Adrenal gland (tissue), 12 donors: ENCODE data around the gene PLK4. TPM values are rescaled to one million over a fixed set of nuclear protein-coding genes. Genes with fewer than 3 reads are reported as not detected.

Source experiments
- DNase-seq, 7 donors: peaks; one replicate each; pipeline ENCODE4 v3.0.0-alpha.2; 2019 to 2020
- H3K27ac ChIP-seq, 5 donors: fragments of 200-600 bp; sonication (generic) in 4 of 5; 1 replicate in 3 of 5; 2 replicates in 2 of 5; pipeline versions ENCODE4 v1.5.1 to v1.8.0; 2016 to 2020; ENCODE audit warnings: mild to moderate bottlenecking in 1 of 5
- H3K27me3 ChIP-seq: fragments of 200-600 bp; 2 replicates; pipeline ENCODE4 v1.8.0; 2021
- H3K36me3 ChIP-seq, 2 donors: fragments of 200-600 bp; replicated peaks in 1 of 2; 1 replicate in 1 of 2; 2 replicates in 1 of 2; pipeline versions ENCODE4 v1.5.1 to v1.8.0; 2018 to 2022
- H3K4me1 ChIP-seq, 2 donors: fragments of 200-600 bp; replicated peaks in 1 of 2; 1 replicate in 1 of 2; 2 replicates in 1 of 2; pipeline versions ENCODE4 v1.5.1 to v1.8.0; 2018 to 2021
- H3K4me3 ChIP-seq, 4 donors: fragments of 200-600 bp; sonication (generic) in 3 of 4; one replicate each; pipeline ENCODE4 v1.5.1; 2016 to 2018
- H3K9me3 ChIP-seq, 3 donors: fragments of 200-600 bp; sonication (generic) in 1 of 3; replicated peaks in 1 of 3; 1 replicate in 2 of 3; 2 replicates in 1 of 3; pipeline versions ENCODE4 v1.5.1 to v1.8.0; 2016 to 2021
- POLR2A ChIP-seq, 2 donors: fragments of 450-650 bp; IDR thresholded peaks; one replicate each; pipeline ENCODE4 v1.6.1; 2017; ENCODE audit warnings: antibody characterized with exemption in 2 of 2, mild to moderate bottlenecking in 2 of 2, moderate library complexity in 1 of 2
- WGBS, 4 donors: extraction: QIAGEN DNeasy Blood & Tissue Kit in 2 of 4; methylation state at CpG; one replicate each; pipeline versions ENCODE4 v1.1.5 to v1.1.7; 2013 to 2017; 5-methylcytosine and 5-hydroxymethylcytosine counted together
- intact Hi-C, 2 donors: fragments of 100-400 bp; cut with DNase I; formaldehyde crosslinking; loops; one replicate each; pipeline versions ENCODE4 v1.14.1 to v1.15.0; 2022 to 2023
- polyA plus RNA-seq, 3 donors: library from polyadenylated mRNA; stranded (reverse); fragments of 200-250 nt in 2 of 3; fragments of 350-450 nt in 1 of 3; fragmentation: Illumina TruSeq in 1 of 3; extraction: RNeasy Lipid Tissue Mini Kit (QIAGEN cat#74804) in 1 of 3; gene quantifications; one replicate each; pipeline ENCODE4 v1.2.3, GENCODE V29; 2013 to 2014
- total RNA-seq, 9 donors: library from RNA; depleted of rRNA in 4 of 9; stranded (reverse); fragments of >200 nt in 4 of 9; fragments of 120-200 nt in 1 of 9; fragmentation: NEBNext Ultra II Directional in 1 of 9; extraction: Animal tissue kit (Norgen Biotek cat#: 25700) in 1 of 9; gene quantifications; one replicate each; pipeline versions ENCODE4 v1.1.0 to v1.2.4, GENCODE V29; 2013 to 2023
- TF ChIP-seq, protein P1 (sequence below), 6 experiments: fragments of 450-650 bp in 4 of 6; fragments of 200-600 bp in 2 of 6; sonication (generic) in 1 of 6; IDR thresholded peaks; 1 replicate in 5 of 6; 2 replicates in 1 of 6; pipeline versions ENCODE4 v1.5.1 to v1.8.0; 2016 to 2021; ENCODE audit warnings: antibody characterized with exemption in 6 of 6, mild to moderate bottlenecking in 2 of 6, moderate library complexity in 1 of 6
- donor health status: healthy with polysubstance abuse.
- donor health status: Bipolar disorder and iron deficiency.
- donor health status: DM: yes; HTN: yes; CAD: no.
- donor health status: DM: no; HTN: no; CAD: no.
- donor health status: DM: no; HTN: no; CAD: no.
- donor health status: DM: yes; HTN: yes; CAD: no.

The PLK4 gene
- total and polyA plus RNA-seq, 12 donors, result 0.64 to 12.9 (median 2.2) TPM

DNA sequence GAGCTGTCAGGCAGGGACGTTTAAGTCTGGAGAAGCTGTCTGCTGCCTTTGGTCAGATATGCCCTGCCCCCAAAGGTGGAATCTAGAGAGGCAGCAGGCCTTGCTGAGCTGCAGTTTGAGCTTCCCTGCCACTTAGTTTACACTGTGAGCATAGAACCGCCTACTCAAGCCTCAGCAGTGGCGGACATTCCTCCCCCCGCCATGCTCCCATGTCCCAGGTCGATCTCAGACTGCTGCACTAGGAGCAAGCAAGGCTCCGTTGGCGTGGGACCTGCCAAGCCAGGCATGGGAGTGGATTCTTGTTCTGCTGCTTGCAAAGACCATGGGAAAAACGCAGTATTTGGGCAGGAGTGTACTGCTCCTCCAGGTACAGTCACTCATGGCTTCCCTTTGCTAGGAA lies 24.3 kb downstream of the PLK4 start:
- intact Hi-C loops, result no loop called here
- H3K36me3 ChIP-seq, result no peaks in the 10 kb centered on the region
- no peaks in the 10 kb centered on the region for H3K27me3 ChIP-seq
- no peak overlapping the region for H3K4me3 ChIP-seq
- TF ChIP-seq, protein P1, sequence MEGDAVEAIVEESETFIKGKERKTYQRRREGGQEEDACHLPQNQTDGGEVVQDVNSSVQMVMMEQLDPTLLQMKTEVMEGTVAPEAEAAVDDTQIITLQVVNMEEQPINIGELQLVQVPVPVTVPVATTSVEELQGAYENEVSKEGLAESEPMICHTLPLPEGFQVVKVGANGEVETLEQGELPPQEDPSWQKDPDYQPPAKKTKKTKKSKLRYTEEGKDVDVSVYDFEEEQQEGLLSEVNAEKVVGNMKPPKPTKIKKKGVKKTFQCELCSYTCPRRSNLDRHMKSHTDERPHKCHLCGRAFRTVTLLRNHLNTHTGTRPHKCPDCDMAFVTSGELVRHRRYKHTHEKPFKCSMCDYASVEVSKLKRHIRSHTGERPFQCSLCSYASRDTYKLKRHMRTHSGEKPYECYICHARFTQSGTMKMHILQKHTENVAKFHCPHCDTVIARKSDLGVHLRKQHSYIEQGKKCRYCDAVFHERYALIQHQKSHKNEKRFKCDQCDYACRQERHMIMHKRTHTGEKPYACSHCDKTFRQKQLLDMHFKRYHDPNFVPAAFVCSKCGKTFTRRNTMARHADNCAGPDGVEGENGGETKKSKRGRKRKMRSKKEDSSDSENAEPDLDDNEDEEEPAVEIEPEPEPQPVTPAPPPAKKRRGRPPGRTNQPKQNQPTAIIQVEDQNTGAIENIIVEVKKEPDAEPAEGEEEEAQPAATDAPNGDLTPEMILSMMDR (IDR thresholded peaks at IDR 0.05), result no peak
- TF ChIP-seq POLR2A (IDR thresholded peaks at IDR 0.05), result no peak
- no peak overlapping the region for H3K27ac ChIP-seq
- 75 to 89% (median 85%) methylated on average over 2 to 8 of the region's 8 CpGs for WGBS, 4 donors
- no peaks in the 10 kb centered on the region for H3K4me1 ChIP-seq
- no peak for DNase-seq
- no peaks in the 10 kb centered on the region for H3K9me3 ChIP-seq

DNA sequence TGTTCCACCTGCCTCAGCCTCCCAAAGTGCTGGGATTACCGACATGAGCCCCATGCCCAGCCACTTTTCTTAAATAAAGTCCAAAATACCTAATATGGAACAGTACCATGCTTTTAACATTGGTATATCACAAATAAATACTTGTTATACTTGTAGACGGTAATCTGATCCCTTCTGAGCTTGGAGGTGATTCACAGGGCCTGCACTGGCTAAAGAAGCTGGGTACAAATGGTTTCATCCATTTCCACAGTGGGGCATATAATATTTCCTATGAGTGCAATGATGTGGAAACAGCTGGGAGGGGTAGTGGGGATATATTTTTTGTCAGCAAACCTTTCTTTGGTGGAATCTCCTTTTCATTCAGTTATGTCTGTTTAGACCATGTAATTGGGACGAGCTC lies 35.8 kb downstream of the PLK4 start:
- 89 to 98% (median 96%) methylated on average over 3 of the region's 3 CpGs for WGBS, 4 donors
- intact Hi-C loops, result no loop called here
- Histone ChIP-seq H3K4me1 (no peaks in the 10 kb centered on the region), H3K9me3 (no peaks in the 10 kb centered on the region), H3K4me3 (no peak overlapping the region), H3K27me3 (no peaks in the 10 kb centered on the region), H3K27ac (no peak overlapping the region), H3K36me3 (peaks cover 0 to 12% of the 10 kb centered on the region in 2 donors)
- no peak for TF ChIP-seq POLR2A (IDR thresholded peaks at IDR 0.05)
- TF ChIP-seq, protein P1 (IDR thresholded peaks at IDR 0.05), result no peak
- DNase-seq, result no peak

DNA sequence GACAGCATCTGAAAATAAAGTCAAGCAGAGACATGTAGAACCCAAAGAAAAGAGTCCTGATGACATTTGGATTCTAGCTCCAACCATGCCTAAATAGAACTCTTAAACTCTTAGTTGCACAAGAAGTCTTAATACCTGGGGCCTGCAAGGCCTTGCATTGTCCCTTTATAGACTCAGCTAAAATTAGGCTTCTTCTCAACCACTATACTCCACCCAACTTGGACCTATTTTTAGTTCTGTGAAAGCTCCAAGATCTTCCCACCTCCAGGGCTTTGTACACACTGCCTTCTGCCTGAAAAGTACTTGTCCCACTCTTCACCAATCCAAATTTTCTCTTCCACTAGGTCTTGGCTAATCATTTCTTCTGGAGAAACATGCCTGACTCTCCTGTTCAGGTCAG lies 36.5 kb downstream of the PLK4 start:
- no peaks in the 10 kb centered on the region for H3K27me3 ChIP-seq
- H3K4me1 ChIP-seq, result no peaks in the 10 kb centered on the region
- H3K4me3 ChIP-seq, result no peak overlapping the region
- H3K36me3 ChIP-seq, result peaks cover 0 to 12% of the 10 kb centered on the region in 2 donors
- TF ChIP-seq, protein P1 (IDR thresholded peaks at IDR 0.05), result no peak
- no peak for TF ChIP-seq POLR2A (IDR thresholded peaks at IDR 0.05)
- H3K27ac ChIP-seq, result no peak overlapping the region
- no peak for DNase-seq
- intact Hi-C loops, result no loop called here
- no peaks in the 10 kb centered on the region for H3K9me3 ChIP-seq

DNA sequence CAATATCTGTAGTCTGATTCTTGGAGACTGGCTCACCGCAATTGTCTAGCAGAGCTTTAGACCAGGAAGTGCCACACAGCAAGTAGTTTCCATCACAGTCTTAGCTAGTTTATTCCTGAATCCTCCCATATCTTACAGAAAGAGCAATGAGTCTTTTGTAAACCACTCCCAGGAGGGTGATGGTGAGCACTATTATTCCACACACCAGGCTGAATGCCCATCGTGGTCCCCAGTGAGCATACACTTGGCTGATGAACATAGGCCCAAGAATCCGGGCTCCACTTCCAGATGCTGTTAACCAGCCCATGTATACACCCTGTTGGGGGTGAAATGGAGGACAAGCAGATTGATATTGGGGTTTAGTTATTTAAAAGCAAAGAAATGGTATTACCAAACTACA lies 39.8 kb downstream of the PLK4 start:
- no peaks in the 10 kb centered on the region for H3K4me1 ChIP-seq
- no peaks in the 10 kb centered on the region for H3K27me3 ChIP-seq
- 91 to 98% (median 96%) methylated on average over 3 of the region's 3 CpGs for WGBS, 4 donors
- TF ChIP-seq POLR2A (IDR thresholded peaks at IDR 0.05), result no peak
- TF ChIP-seq, protein P1 (IDR thresholded peaks at IDR 0.05), result no peak
- no peak overlapping the region for H3K27ac ChIP-seq
- no peak for DNase-seq
- peaks cover 0 to 12% of the 10 kb centered on the region in 2 donors for H3K36me3 ChIP-seq
- H3K4me3 ChIP-seq, result no peak overlapping the region
- intact Hi-C loops, result no loop called here
- H3K9me3 ChIP-seq, result no peaks in the 10 kb centered on the region
